GM12878 (cell line): ENCODE results near the gene TMCC2. TPM values are rescaled to one million over a fixed set of nuclear protein-coding genes. Genes with fewer than 3 reads are reported as not detected.

Experiments
- ATF2 ChIP-seq: IDR thresholded peaks from 2 replicates; pipeline ENCODE4 v1.6.1; 2012; ENCODE audit warnings: low read length, inconsistent platforms
- BHLHE40 ChIP-seq, 2 experiments: fragments of 450-650 bp in 1 of 2; IDR thresholded peaks; 2 replicates each; pipeline ENCODE4 v1.6.1; 2011 to 2017; ENCODE audit warnings: low read depth in 2 of 2, borderline replicate concordance in 1 of 2, improper control_type of control experiment in 1 of 2, low read length in 1 of 2, mild to moderate bottlenecking in 1 of 2
- CEBPZ ChIP-seq: fragments of 150-350 bp; IDR thresholded peaks from 2 replicates; pipeline ENCODE4 v1.6.1; 2016; ENCODE audit warnings: low read depth, low read length
- E2F8 ChIP-seq: fragments of 450-650 bp; IDR thresholded peaks from 2 replicates; pipeline ENCODE4 v1.6.1; 2018; ENCODE audit warnings: mild to moderate bottlenecking, low read depth, moderate library complexity; ENCODE audit not compliant: partially characterized antibody
- FOXK2 ChIP-seq: fragments of 450-650 bp; IDR thresholded peaks from 2 replicates; pipeline ENCODE4 v1.6.1; 2017; ENCODE audit warnings: mild to moderate bottlenecking, moderate library complexity
- MEF2A ChIP-seq: IDR thresholded peaks from 2 replicates; pipeline ENCODE4 v1.6.1; 2011; ENCODE audit warnings: low read depth, mild to moderate bottlenecking, low read length, moderate library complexity; ENCODE audit not compliant: insufficient read depth
- MEF2B ChIP-seq: fragments of 450-650 bp; IDR thresholded peaks from 2 replicates; pipeline ENCODE4 v1.6.1; 2018; ENCODE audit warnings: mild to moderate bottlenecking, moderate library complexity; ENCODE audit not compliant: partially characterized antibody, poor library complexity, severe bottlenecking
- MTA3 ChIP-seq: IDR thresholded peaks from 2 replicates; pipeline ENCODE4 v1.6.1; 2012; ENCODE audit warnings: low read length, inconsistent platforms, borderline replicate concordance
- MYC ChIP-seq: IDR thresholded peaks from 2 replicates; pipeline ENCODE4 v1.6.1; 2011; ENCODE audit warnings: mild to moderate bottlenecking, low read length, moderate library complexity, inconsistent platforms; ENCODE audit not compliant: insufficient read depth, insufficient replicate concordance, insufficient read length, severe bottlenecking
- NFYB ChIP-seq: IDR thresholded peaks from 2 replicates; pipeline ENCODE4 v1.6.1; 2011; ENCODE audit warnings: low read depth, mild to moderate bottlenecking, low read length, improper control_type of control experiment, moderate library complexity; ENCODE audit not compliant: insufficient read depth
- NR2C1 ChIP-seq: fragments of 450-650 bp; IDR thresholded peaks from 2 replicates; pipeline ENCODE4 v1.6.1; 2017; ENCODE audit warnings: antibody characterized with exemption, mild to moderate bottlenecking, moderate library complexity
- PBX3 ChIP-seq: IDR thresholded peaks from 2 replicates; pipeline ENCODE4 v1.6.1; 2011; ENCODE audit warnings: mild to moderate bottlenecking, low read depth, low read length, moderate library complexity; ENCODE audit not compliant: insufficient replicate concordance
- RCOR1 ChIP-seq: conservative IDR thresholded peaks from 2 replicates; pipeline ENCODE4 v1.6.1; 2012; ENCODE audit warnings: low read depth, low read length, improper control_type of control experiment
- SKIL ChIP-seq: fragments of 450-650 bp; IDR thresholded peaks from 2 replicates; pipeline ENCODE4 v1.6.1; 2017; ENCODE audit warnings: mild to moderate bottlenecking, low read depth, inconsistent platforms; ENCODE audit not compliant: poor library complexity, severe bottlenecking
- STAT3 ChIP-seq: IDR thresholded peaks from 2 replicates; pipeline ENCODE4 v1.6.1; 2011; ENCODE audit warnings: low read depth, low read length, improper control_type of control experiment
- ZNF207 ChIP-seq: fragments of 450-650 bp; IDR thresholded peaks from 2 replicates; pipeline ENCODE4 v1.6.1; 2014; ENCODE audit warnings: antibody characterized with exemption, mild to moderate bottlenecking, borderline replicate concordance
- ZNF217 ChIP-seq: fragments of 450-650 bp; IDR thresholded peaks from 2 replicates; pipeline ENCODE4 v1.6.1; 2017; ENCODE audit warnings: antibody characterized with exemption, mild to moderate bottlenecking
- polyA plus RNA-seq, 11 experiments: library from polyadenylated mRNA; depleted of rRNA in 4 of 11; unstranded in 6 of 11; stranded (reverse) in 5 of 11; fragments of >200 nt; fragmentation: Nextera tagmentation in 4 of 11; fragmentation: Illumina TruSeq in 1 of 11; extraction: Ambion mirVana in 4 of 11; extraction: Trizol in 1 of 11; gene quantifications; 1 replicate in 1 of 11; 2 replicates in 10 of 11; pipeline versions ENCODE4 v1.2.1 to v1.2.3, GENCODE V29; 2011 to 2016; ENCODE audit warnings: inconsistent platforms in 2 of 11, missing spikeins in 2 of 11, low read depth in 1 of 11
- total RNA-seq, 4 experiments: library from RNA; depleted of rRNA in 3 of 4; stranded (reverse); fragments of >200 nt in 3 of 4; fragmentation: Illumina TruSeq in 1 of 4; extraction: Trizol in 1 of 4; gene quantifications; 2 replicates each; pipeline versions ENCODE4 v1.2.1 to v1.2.3, GENCODE V29; 2013 to 2021

The TMCC2 gene
- total and polyA plus RNA-seq, 10 of the 15 experiments (the other 5 are each of a cell fraction or from before 2014, with no cell fraction given), result 0.06 to 2.3 (median 0.76) TPM

- TF ChIP-seq FOXK2 (0 out of 2 replicates have a peak, but pooled peaks have one; percentile 38), NFYB (no peak), ATF2 (no peak), SKIL (peak; percentile 64), CEBPZ (no peak), BHLHE40 (IDR thresholded peaks at IDR 0.05; ENCODE audit: borderline replicate concordance in 1 of 2, low read depth in 2 of 2, low read length in 1 of 2) (peak; percentile 32 to 55; a peak in 2 of 4 replicates), ZNF207 (peak; percentile 88), RCOR1 (no peak), STAT3 (no peak), MTA3 (peak; percentile 35; the same call in 1 of the 2 replicates), MYC (no peak), MEF2A (peak; percentile 74; the same call in 1 of the 2 replicates), NR2C1 (peak; percentile 72), E2F8 (peak; percentile 74), PBX3 (peak; percentile 53), MEF2B (peak; percentile 74), ZNF217 (peak; percentile 60; the same call in 1 of the 2 replicates)
These were observed 16.4 kb upstream of the TMCC2 start, which contains the start of gene DSTYK (continued) for GRCh38 chr1:205211169-205211838.
